HG02884 (cell line): Measurements from ENCODE around the gene FAM24A.
"Not testable (repeated sequence)": the region's sequence is repeated elsewhere in the genome, so short reads cannot be mapped to it uniquely, and the experiment has no call there.

ENCODE experiments used
- ATAC-seq: cut with Tn5 transposase; IDR thresholded peaks from one replicate; pipeline ENCODE4 v1.9.1; 2021; ENCODE audit warnings: mild to moderate bottlenecking, moderate library complexity; ENCODE audit not compliant: unreplicated experiment

Gene FAM24A, protein sequence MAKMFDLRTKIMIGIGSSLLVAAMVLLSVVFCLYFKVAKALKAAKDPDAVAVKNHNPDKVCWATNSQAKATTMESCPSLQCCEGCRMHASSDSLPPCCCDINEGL

DNA sequence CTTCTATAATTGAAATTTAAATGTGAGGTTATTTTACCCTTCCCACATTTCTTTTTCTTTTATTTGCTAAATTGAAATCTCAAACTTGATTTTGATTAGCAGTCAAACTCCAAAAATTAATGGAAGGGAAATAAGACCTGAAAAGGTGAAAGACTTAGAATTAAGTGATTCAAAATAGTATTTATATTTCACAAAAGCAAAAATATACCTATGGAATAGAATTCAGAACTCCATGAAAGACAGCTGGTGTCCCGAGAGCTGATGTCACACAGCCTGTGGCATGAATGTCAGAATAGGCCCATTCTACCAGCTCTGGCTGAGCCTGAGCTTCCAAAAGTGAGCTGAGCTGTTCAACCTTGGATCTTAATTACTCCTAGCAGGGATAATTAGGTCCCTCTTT, at the start of gene FAM24A:
Gene FAM24A (plus strand): TSS at position 301 of the 400 bp plus-strand sequence. CDS start 1,025 bp downstream, outside the sequence.
- ATAC-seq: no peak

GRCh38 chr10:122861711-122862161, 48.7 kb upstream of the FAM24A start:
- no peak for ATAC-seq

DNA sequence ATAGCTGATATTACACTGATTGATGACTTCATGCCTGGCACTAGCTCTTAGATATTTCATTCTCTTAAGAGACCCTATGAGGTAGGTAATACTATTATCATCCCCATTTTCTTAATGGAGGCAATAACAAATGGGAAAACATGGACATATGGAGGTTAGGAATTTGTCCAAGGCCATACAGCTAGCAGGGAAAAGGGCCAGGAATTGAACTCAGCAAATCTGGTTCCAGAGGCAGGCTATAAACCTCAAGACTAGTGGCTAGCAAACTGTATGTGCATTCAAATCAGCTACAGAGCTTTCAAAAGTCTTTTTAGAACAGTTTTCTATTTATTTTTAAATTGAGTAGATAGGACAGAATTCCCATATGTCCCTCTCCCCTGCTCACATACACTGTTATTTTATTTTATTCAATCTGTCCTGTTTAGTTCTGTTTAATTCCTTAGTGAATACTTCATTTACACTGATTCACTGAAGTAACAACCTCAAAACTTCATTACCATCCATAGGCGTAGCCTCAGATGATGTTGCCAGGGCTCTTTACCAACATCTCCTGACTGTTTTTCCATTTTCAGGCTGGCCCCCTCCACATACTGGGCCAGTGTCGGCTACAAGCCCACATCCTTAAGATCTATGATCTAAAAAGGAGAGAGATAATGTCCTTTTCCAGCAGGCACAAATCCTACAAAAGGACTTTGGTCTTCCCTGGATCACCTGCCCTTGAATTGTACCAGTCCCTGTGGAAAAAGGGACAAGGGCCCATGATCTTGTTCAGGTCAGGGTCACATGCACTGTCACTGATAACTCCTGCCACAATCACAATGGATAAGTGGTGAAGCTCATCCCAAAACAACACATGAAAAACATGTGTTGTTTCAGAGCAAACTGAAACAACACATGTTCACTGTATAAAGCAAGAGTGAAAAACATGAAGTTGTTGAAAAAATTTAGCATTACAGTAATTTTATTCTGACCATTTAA, 46.9 kb upstream of the FAM24A start:
- no peak for ATAC-seq

DNA sequence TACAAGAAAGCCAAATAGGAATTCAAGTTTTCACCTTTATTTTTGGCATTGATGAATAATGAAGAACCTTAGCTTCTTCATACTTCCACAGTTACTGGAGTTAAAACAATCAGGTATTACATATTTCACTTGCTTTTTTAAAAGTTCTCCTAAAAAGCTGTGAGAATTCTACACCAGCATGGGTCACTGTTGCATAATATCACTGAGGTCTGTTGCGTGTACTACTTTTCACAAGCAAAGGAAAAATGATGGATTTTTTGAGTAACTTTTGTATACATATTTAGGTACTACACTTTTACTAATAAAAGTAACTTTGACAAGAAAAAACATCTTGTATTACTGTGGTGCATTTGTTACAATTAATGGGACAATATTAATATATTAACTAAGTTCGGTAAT, 46.2 kb upstream of the FAM24A start:
- no peak for ATAC-seq

DNA sequence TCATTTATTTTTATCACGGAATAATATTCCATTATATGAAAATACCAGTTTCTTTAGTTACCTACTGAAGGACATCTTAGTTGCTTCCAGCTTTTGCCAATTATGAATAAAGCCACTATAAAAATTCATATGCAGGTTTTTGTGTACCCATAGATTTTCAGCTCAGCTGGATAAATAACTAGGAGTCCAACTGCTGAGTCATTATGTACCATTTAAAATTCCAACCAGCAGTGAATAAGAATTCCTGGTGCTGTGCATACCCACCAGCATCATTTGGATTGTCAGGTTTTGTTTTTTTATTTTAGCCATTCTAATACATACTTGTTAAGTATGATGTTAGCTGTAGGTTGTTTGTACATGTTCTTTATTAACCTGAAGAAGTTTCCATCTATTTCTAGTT, 45.5 kb upstream of the FAM24A start:
- ATAC-seq: no peak

- not testable (repeated sequence) for ATAC-seq
Observed at GRCh38 chr10:122866757-122867482, 43.5 kb upstream of the FAM24A start.

- ATAC-seq: not testable (repeated sequence)
Observed at GRCh38 chr10:122868768-122869167, 41.6 kb upstream of the FAM24A start.

- not testable (repeated sequence) for ATAC-seq
Observed at GRCh38 chr10:122871947-122872346, 38.5 kb upstream of the FAM24A start.

- no peak for ATAC-seq
Observed at GRCh38 chr10:122875843-122876466, 34.5 kb upstream of the FAM24A start.

DNA sequence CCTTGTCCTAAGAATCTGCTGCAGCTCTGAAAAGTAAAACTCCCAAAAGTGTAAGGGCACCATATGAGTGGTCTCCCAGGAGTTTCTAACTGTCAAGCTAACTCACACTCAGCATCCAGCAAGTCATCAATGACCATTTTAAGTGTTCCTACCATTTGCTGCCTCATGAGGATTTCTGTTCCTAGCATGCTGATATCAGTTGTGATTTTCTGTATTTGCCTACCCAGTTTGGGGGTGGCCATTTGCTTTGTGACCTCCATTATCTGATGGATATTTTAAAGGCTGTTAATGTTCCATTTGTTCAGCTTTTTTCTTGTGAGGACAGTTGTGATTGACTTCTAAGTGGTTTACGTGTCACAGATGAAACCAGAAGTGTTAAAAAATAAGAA, 33.9 kb upstream of the FAM24A start:
- ATAC-seq: no peak

DNA sequence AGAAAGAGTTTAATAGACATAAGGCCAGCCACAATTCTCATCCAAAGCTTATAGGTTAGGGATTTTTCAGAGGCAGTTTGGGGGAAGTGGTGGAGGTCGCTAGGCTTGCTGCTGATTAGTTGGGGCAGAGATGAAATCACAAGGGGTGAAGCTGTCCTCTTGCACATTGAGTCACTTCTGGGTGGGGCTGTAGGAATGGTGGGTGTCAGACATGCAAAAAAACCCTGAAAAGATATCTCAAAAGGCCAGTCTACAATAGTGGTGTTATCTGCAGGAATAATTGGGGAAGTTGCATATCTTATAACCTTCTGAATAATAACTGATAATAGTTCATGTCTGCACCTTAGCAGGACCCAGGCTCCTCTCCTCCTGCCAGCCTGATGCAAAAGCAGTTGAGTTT, 33.1 kb upstream of the FAM24A start:
- ATAC-seq: no peak

- no peak for ATAC-seq
Observed at GRCh38 chr10:122878799-122879338, 31.5 kb upstream of the FAM24A start.

DNA sequence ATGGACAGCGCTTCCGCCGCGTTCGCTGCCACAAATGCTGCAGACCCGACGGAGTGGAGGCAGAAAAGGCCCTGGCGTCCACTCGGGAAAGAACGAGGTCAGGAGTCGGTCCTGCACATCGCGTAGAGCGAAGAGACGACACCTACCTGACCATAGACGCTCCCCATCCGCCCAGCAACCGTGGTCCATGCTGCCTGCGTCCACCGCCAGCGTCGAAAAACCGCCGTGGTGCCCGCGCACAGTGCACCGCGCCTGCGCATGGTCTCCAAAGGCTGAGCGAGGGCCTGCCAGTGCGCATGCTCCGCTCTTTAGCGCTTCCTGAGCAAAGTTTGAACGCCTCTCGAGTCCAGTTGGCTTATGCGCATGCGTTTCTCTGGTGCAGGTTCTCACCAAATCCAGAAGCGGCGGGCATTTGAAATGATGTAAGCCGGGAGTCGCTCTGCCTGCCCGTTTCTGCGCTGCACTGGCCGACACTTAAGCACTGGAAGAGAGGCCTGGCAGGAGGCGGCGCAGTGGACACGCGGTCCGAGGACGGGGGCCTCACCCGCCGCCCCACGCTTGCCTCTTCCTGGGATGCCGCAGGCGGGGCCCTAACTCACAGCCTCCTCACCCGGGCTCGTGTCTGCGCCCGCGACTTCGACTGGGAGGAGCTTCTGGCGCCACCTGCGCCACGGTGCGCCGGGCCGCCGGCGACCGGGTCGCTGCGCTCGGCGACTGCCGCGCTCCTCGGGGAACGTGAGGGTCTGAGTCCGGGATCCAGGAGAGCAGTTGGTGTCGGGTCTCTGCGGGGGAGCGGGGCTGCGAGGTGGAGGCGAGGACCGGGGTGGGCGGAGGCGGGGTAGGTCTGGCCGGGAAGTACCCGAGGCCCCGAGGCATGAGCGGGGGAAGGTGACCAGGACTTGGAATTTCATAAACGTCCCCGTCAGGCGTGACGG, 30.8 kb upstream of the FAM24A start, which contains the start of gene FAM24B:
Gene FAM24B (minus strand): TSS at position 243 of the 935 bp plus-strand sequence. CDS start 29,066 bp downstream, outside the sequence.
- ATAC-seq: peak; percentile 74

DNA sequence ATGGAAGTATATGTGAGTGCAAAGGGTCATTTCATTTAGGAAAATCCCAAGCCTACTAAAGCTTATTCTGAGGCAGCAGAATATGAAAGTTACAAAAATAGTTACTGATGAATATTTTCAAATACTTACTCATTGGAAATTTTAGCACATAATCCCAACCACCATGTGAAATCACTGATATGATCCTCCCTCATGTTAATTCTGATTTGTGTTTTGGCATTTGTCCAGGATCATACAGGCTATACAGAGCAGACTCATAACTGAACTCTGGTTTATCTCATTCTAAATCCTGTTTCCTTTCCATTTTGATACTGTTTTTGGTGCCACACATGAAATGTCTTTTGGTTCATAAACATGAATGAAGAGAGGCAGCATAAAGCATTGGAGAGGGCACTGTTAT, 27.6 kb upstream of the FAM24A start:
- ATAC-seq: no peak

- ATAC-seq: no peak
Observed at GRCh38 chr10:122884166-122884565, 26.2 kb upstream of the FAM24A start.

DNA sequence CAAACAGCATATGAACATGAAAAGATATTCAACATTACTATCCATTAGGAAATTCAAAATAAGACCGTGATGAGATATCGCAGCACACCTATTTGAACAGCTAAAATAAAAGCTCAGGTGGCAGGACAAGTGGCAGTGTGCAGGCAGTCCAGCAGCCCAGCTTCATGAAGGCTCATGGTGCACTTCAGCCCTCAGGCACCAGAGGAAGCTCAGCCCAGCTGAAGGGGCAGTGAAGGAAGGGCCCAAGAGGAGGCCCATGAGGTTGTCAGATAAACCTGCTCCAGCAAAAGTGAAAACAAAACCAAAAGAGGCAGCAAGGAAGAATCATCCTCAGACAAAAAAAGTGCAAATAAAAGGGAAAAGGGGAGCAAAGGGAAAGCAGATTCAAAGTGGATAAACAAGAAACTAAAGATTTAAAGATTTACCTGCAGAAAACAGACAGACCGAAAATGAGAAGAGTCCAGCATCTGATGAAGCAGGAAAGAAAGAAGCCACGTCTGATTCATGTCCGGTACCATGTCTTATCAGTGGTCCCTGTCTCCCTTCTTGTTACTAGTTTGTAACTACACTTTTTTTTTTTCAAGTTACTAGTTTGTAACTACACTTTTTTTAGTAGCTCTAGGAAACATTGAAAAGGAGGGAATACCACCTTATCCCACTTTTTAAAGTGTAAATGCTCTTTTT, 16.0 kb upstream of the FAM24A start:
- ATAC-seq: no peak

- ATAC-seq: not testable (repeated sequence)
Observed at GRCh38 chr10:122903861-122904260, 6.5 kb upstream of the FAM24A start.

DNA sequence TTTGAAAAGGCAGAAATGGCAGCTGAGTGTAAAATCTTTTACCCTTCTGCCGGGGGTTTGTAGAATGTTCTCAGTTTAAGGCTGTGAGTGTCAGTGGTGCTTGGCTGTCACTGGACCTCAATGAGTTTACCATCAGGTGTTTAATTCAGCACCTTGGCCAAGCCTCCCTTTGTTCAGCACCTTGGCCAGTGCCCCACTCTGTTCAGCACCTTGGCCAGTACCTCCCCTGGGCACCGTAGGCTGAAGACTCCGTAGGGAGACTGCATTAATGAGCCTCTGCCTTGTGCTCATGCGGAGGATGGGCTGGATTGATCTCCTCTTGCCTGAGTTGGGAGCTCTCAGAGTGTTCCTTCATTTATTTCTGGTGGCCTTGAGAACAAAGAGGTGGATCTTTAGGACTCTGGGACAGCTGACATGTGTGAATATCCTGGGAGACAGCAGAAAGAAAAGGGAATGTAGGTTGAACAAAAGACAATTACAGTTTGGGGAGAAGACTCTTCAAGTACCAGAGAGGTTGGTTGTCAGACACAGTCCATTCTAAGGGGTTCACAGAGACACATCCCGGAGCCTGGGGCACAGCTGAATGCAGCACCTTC, 1.6 kb downstream of the FAM24A start:
- ATAC-seq: no peak

- ATAC-seq: no peak
Observed at GRCh38 chr10:122915700-122916099, 5.3 kb downstream of the FAM24A start.
